ENCODE data around the gene GALNT4. TPM values are rescaled to one million over a fixed set of nuclear protein-coding genes. Genes with fewer than 3 reads are reported as not detected.

GALNT4 gene
- total RNA-seq, 1 experiment from 2014 or later, result 2.8 TPM

GRCh38 chr12:89490922-89491321 is 33.7 kb downstream of the GALNT4 start:
- TF ChIP-seq SRF (IDR thresholded peaks at IDR 0.05; ENCODE audit: low read depth), result no peak
- TF ChIP-seq, protein P1, sequence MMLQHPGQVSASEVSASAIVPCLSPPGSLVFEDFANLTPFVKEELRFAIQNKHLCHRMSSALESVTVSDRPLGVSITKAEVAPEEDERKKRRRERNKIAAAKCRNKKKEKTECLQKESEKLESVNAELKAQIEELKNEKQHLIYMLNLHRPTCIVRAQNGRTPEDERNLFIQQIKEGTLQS (IDR thresholded peaks at IDR 0.05), result no peak
- TF ChIP-seq ELF1 (IDR thresholded peaks at IDR 0.05; ENCODE audit: borderline replicate concordance, low read depth), result no peak
- no peak for TF ChIP-seq YY1 (IDR thresholded peaks at IDR 0.05; ENCODE audit: extremely low read depth, insufficient replicate concordance, low read depth, low read length)
- no peak for TF ChIP-seq EZH2phosphoT487 (IDR thresholded peaks at IDR 0.05; ENCODE audit: borderline replicate concordance)
- TF ChIP-seq ZNF274 (IDR thresholded peaks at IDR 0.05; ENCODE audit: low read depth, low read length), result no peak
- no peak for TF ChIP-seq SIN3A (IDR thresholded peaks at IDR 0.05; ENCODE audit: low read depth)
- TF ChIP-seq, protein P2, sequence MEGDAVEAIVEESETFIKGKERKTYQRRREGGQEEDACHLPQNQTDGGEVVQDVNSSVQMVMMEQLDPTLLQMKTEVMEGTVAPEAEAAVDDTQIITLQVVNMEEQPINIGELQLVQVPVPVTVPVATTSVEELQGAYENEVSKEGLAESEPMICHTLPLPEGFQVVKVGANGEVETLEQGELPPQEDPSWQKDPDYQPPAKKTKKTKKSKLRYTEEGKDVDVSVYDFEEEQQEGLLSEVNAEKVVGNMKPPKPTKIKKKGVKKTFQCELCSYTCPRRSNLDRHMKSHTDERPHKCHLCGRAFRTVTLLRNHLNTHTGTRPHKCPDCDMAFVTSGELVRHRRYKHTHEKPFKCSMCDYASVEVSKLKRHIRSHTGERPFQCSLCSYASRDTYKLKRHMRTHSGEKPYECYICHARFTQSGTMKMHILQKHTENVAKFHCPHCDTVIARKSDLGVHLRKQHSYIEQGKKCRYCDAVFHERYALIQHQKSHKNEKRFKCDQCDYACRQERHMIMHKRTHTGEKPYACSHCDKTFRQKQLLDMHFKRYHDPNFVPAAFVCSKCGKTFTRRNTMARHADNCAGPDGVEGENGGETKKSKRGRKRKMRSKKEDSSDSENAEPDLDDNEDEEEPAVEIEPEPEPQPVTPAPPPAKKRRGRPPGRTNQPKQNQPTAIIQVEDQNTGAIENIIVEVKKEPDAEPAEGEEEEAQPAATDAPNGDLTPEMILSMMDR (IDR thresholded peaks at IDR 0.05 in 2 of 3, conservative IDR thresholded peaks at IDR 0.05 in 1 of 3; ENCODE audit: borderline replicate concordance in 1 of 3, insufficient read depth in 1 of 3, low read depth in 2 of 3, low read length in 2 of 3), result no peak
- TF ChIP-seq CEBPB (IDR thresholded peaks at IDR 0.05; ENCODE audit: low read depth), result no peak
- TF ChIP-seq FOSL1 (IDR thresholded peaks at IDR 0.05; ENCODE audit: low read depth), result no peak
- no peak for TF ChIP-seq ZFX (IDR thresholded peaks at IDR 0.05)
- TF ChIP-seq RAD21 (IDR thresholded peaks at IDR 0.05; ENCODE audit: low read depth), result no peak
- TF ChIP-seq MAX (IDR thresholded peaks at IDR 0.05), result no peak
- TF ChIP-seq JUND (IDR thresholded peaks at IDR 0.05), result no peak
- no peak for TF ChIP-seq CBX3 (IDR thresholded peaks at IDR 0.05; ENCODE audit: low read depth)
- ATAC-seq, result peak; percentile 46; the same call in 1 of the 2 replicates
- no peak for DNase-seq (ENCODE audit: low read depth, low spot score)
- BruUV-seq (replicated peaks), result no TSS peak
- Histone ChIP-seq H3K9me2 (ENCODE audit: insufficient read depth) (no peaks in the 10 kb centered on the region), H3K27me3 (ENCODE audit: insufficient read depth, low read length) (no peaks in the 10 kb centered on the region), H3K4me1 (ENCODE audit: control insufficient read depth in 1 of 2, insufficient read depth in 2 of 2, low read length in 2 of 2) (no peaks in the 10 kb centered on the region), H3K9ac (ENCODE audit: low read length) (no peak overlapping the region), H3K36me3 (ENCODE audit: control insufficient read depth in 1 of 2, insufficient read depth in 2 of 2, low read length in 2 of 2) (no peaks in the 10 kb centered on the region), H3K27ac (ENCODE audit: low read depth, low read length) (no peak overlapping the region), H2AFZ (ENCODE audit: low read depth, low read length, poor library complexity, severe bottlenecking) (no peak overlapping the region), H3K4me2 (ENCODE audit: low read length) (no peak overlapping the region), H3K4me3 (replicated peaks in 1 of 2; ENCODE audit: low read depth in 1 of 2, low read length in 2 of 2) (no peak overlapping the region), H3K9me3 (ENCODE audit: control insufficient read depth in 1 of 2, insufficient read depth in 1 of 2, low read depth in 1 of 2, low read length in 2 of 2) (no peaks in the 10 kb centered on the region), H4K20me1 (ENCODE audit: insufficient read depth) (no peaks in the 10 kb centered on the region), H3K79me2 (ENCODE audit: insufficient read depth, low read length) (no peaks in the 10 kb centered on the region)
- ChIA-PET RAD21 (ENCODE audit: low non-redundant PET in 1 of 2, low total read pairs in 2 of 2, uncharacterized antibody in 2 of 2, unreplicated experiment in 2 of 2) (no interaction called here), CTCF (no interaction called here), POLR2A (no interaction called here)
- intact Hi-C loops (cut with micrococcal nuclease), result no loop called here
